Measurements from ENCODE around the gene LPP. TPM values are rescaled to one million over a fixed set of nuclear protein-coding genes. Genes with fewer than 3 reads are reported as not detected.

LPP gene
- total RNA-seq, 1 donor from 2014 or later = 222 TPM

DNA sequence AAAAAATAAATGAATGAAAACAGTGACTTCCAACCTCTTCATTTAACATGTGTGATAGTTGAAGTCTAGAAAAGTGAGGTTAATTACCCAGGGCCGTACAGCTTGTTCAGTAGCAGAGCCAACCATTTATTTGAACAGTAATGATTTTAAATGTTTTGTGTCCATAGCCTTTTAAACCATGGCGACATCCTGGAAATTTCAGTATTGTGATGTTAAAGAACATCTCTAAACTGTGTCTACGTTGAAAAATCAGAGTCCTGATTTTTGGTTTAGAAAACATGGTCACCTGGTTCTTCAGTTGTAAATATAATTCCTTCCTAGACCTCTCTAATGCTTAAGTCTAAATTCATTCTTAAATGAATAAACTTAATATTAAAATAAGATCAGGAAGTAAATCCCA lies 14.2 kb downstream of the LPP start:
- FAIRE-seq (no peak), DNase-seq (ENCODE audit: low read depth) (no peak)
- H3K4me1 Mint-ChIP-seq (ENCODE audit: low read depth, unreplicated experiment) = peaks cover 23% of the 10 kb centered on the region
- no peaks in the 10 kb centered on the region for H3K9me3 ChIP-seq (ENCODE audit: insufficient read depth, low read depth, low read length)
- peaks cover 14% of the 10 kb centered on the region for H3K4me1 ChIP-seq (ENCODE audit: insufficient read depth, low read length)
- no peak overlapping the region for H2AFZ ChIP-seq (ENCODE audit: low read depth, low read length)
- no peak overlapping the region for H3K9ac ChIP-seq (ENCODE audit: low read length)
- no peak overlapping the region for H3K27ac Mint-ChIP-seq (ENCODE audit: unreplicated experiment)
- H3K79me2 ChIP-seq (ENCODE audit: insufficient read depth, low read length) = peaks cover 99% of the 10 kb centered on the region
- H3K27me3 Mint-ChIP-seq (ENCODE audit: low read depth, unreplicated experiment) = no peaks in the 10 kb centered on the region
- no peaks in the 10 kb centered on the region for H3K9me3 Mint-ChIP-seq (ENCODE audit: unreplicated experiment)
- no peaks in the 10 kb centered on the region for H3K36me3 ChIP-seq (ENCODE audit: insufficient read depth, low read length)
- no peak overlapping the region for H3K4me3 ChIP-seq (ENCODE audit: insufficient read depth, low read depth, low read length)
- TF ChIP-seq, protein P1, sequence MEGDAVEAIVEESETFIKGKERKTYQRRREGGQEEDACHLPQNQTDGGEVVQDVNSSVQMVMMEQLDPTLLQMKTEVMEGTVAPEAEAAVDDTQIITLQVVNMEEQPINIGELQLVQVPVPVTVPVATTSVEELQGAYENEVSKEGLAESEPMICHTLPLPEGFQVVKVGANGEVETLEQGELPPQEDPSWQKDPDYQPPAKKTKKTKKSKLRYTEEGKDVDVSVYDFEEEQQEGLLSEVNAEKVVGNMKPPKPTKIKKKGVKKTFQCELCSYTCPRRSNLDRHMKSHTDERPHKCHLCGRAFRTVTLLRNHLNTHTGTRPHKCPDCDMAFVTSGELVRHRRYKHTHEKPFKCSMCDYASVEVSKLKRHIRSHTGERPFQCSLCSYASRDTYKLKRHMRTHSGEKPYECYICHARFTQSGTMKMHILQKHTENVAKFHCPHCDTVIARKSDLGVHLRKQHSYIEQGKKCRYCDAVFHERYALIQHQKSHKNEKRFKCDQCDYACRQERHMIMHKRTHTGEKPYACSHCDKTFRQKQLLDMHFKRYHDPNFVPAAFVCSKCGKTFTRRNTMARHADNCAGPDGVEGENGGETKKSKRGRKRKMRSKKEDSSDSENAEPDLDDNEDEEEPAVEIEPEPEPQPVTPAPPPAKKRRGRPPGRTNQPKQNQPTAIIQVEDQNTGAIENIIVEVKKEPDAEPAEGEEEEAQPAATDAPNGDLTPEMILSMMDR (IDR thresholded peaks at IDR 0.05; ENCODE audit: insufficient read depth, low read depth, low read length) = no peak
- TF ChIP-seq EZH2 (IDR thresholded peaks at IDR 0.05; ENCODE audit: insufficient read depth, low read length) = no peak
- no peak overlapping the region for H3K4me3 Mint-ChIP-seq (ENCODE audit: unreplicated experiment)
- peaks cover 92% of the 10 kb centered on the region for H4K20me1 ChIP-seq (ENCODE audit: insufficient read depth, low read length)
- H3K27me3 ChIP-seq (ENCODE audit: insufficient read depth, low read length) = no peaks in the 10 kb centered on the region
- no peak overlapping the region for H3K4me2 ChIP-seq (ENCODE audit: low read length)
- no peak overlapping the region for H3K27ac ChIP-seq (ENCODE audit: low read depth, low read length)
- H3K36me3 Mint-ChIP-seq (ENCODE audit: low read depth, unreplicated experiment) = peaks cover 3% of the 10 kb centered on the region

DNA sequence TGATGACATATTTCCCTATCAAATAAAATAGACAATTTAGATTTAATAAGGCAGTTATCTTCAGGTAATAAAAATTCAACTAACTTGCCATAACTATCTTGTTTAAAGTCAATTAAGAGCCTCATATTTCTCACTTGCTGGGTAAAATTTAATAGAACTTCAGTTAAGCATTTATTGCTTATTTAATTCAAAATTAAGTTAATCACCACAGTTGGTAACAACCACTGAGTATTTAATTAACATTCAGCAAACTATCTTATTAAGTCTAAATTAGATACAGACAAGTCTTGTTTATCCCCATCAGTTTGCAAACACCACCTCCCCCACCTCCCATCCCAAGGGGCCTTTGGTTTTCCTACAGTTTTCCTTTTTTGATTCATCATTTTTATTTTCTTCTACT lies 14.7 kb downstream of the LPP start:
- FAIRE-seq (no peak), DNase-seq (ENCODE audit: low read depth) (no peak)
- Mint-ChIP-seq H3K9me3 (ENCODE audit: unreplicated experiment) (no peaks in the 10 kb centered on the region), H3K4me1 (ENCODE audit: low read depth, unreplicated experiment) (peaks cover 23% of the 10 kb centered on the region), H3K36me3 (ENCODE audit: low read depth, unreplicated experiment) (peaks cover 5% of the 10 kb centered on the region), H3K27me3 (ENCODE audit: low read depth, unreplicated experiment) (no peaks in the 10 kb centered on the region), H3K4me3 (ENCODE audit: unreplicated experiment) (no peak overlapping the region), H3K27ac (ENCODE audit: unreplicated experiment) (no peak overlapping the region)
- Histone ChIP-seq H3K9ac (ENCODE audit: low read length) (no peak overlapping the region), H3K4me2 (ENCODE audit: low read length) (no peak overlapping the region), H2AFZ (ENCODE audit: low read depth, low read length) (no peak overlapping the region), H3K4me3 (ENCODE audit: insufficient read depth, low read depth, low read length) (no peak overlapping the region), H3K9me3 (ENCODE audit: insufficient read depth, low read depth, low read length) (no peaks in the 10 kb centered on the region), H3K27me3 (ENCODE audit: insufficient read depth, low read length) (no peaks in the 10 kb centered on the region), H3K27ac (ENCODE audit: low read depth, low read length) (no peak overlapping the region), H3K79me2 (ENCODE audit: insufficient read depth, low read length) (peaks cover 99% of the 10 kb centered on the region), H4K20me1 (ENCODE audit: insufficient read depth, low read length) (peaks cover 93% of the 10 kb centered on the region), H3K4me1 (ENCODE audit: insufficient read depth, low read length) (peaks cover 14% of the 10 kb centered on the region), H3K36me3 (ENCODE audit: insufficient read depth, low read length) (no peaks in the 10 kb centered on the region)
- no peak for TF ChIP-seq EZH2 (IDR thresholded peaks at IDR 0.05; ENCODE audit: insufficient read depth, low read length)
- TF ChIP-seq, protein P1 (IDR thresholded peaks at IDR 0.05; ENCODE audit: insufficient read depth, low read depth, low read length) = no peak

DNA sequence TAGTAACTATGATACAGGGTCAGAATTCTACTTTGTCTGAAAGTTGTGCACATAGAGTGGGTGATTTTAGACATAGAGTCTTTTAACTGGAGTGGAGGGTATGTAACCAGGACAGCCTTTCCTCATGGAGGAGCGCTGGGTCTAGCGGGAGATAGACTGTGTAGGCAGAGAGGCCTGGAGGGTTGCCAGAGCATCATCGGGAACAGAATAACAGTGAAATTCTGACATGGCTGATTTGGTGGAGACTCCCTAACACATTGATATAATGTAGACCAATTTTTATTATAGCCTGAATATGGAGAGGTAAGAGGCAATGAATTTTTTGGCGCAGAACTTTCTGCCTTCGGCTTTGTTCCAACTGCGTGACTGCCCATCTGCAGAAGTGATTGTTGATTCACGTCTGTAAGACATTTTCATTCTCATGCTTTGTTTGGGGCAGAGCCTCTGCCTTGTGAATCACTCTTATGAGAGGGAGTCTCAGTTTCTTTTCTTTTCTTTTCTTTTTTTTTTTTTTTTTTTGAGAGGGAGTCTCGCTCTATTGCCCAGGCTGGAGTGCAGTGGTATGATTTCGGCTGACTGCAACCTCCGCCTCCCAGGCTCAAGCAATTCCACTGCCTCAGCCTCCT lies 16.0 kb downstream of the LPP start:
- H3K4me3 ChIP-seq (ENCODE audit: insufficient read depth, low read depth, low read length) = no peak overlapping the region
- no peaks in the 10 kb centered on the region for H3K9me3 Mint-ChIP-seq (ENCODE audit: unreplicated experiment)
- no peaks in the 10 kb centered on the region for H3K27me3 Mint-ChIP-seq (ENCODE audit: low read depth, unreplicated experiment)
- H3K27me3 ChIP-seq (ENCODE audit: insufficient read depth, low read length) = no peaks in the 10 kb centered on the region
- DNase-seq (ENCODE audit: low read depth) (no peak), FAIRE-seq (no peak)
- TF ChIP-seq EZH2 (IDR thresholded peaks at IDR 0.05; ENCODE audit: insufficient read depth, low read length) = no peak
- TF ChIP-seq, protein P1 (IDR thresholded peaks at IDR 0.05; ENCODE audit: insufficient read depth, low read depth, low read length) = no peak
- peaks cover 10% of the 10 kb centered on the region for H3K4me1 ChIP-seq (ENCODE audit: insufficient read depth, low read length)
- H2AFZ ChIP-seq (ENCODE audit: low read depth, low read length) = no peak overlapping the region
- H4K20me1 ChIP-seq (ENCODE audit: insufficient read depth, low read length) = peaks cover 93% of the 10 kb centered on the region
- H3K9me3 ChIP-seq (ENCODE audit: insufficient read depth, low read depth, low read length) = no peaks in the 10 kb centered on the region
- H3K36me3 Mint-ChIP-seq (ENCODE audit: low read depth, unreplicated experiment) = peaks cover 4% of the 10 kb centered on the region
- H3K79me2 ChIP-seq (ENCODE audit: insufficient read depth, low read length) = peaks cover 100% of the 10 kb centered on the region
- no peak overlapping the region for H3K27ac ChIP-seq (ENCODE audit: low read depth, low read length)
- peak overlapping the region; percentile 5 for H3K27ac Mint-ChIP-seq (ENCODE audit: unreplicated experiment)
- no peak overlapping the region for H3K9ac ChIP-seq (ENCODE audit: low read length)
- no peaks in the 10 kb centered on the region for H3K36me3 ChIP-seq (ENCODE audit: insufficient read depth, low read length)
- H3K4me2 ChIP-seq (ENCODE audit: low read length) = peak overlapping the region; percentile 30
- peaks cover 13% of the 10 kb centered on the region for H3K4me1 Mint-ChIP-seq (ENCODE audit: low read depth, unreplicated experiment)
- no peak overlapping the region for H3K4me3 Mint-ChIP-seq (ENCODE audit: unreplicated experiment)
